Measurements from ENCODE around the gene TEX14.
"Not testable (repeated sequence)": the region's sequence is repeated elsewhere in the genome, so short reads cannot be mapped to it uniquely, and the experiment has no call there.

The TEX14 gene

GRCh38 chr17:58614859-58615459, 76.9 kb downstream of the TEX14 start:
- in situ Hi-C loops (cut with MboI; ENCODE audit: low sequenced_read_pairs), result no loop called here

DNA sequence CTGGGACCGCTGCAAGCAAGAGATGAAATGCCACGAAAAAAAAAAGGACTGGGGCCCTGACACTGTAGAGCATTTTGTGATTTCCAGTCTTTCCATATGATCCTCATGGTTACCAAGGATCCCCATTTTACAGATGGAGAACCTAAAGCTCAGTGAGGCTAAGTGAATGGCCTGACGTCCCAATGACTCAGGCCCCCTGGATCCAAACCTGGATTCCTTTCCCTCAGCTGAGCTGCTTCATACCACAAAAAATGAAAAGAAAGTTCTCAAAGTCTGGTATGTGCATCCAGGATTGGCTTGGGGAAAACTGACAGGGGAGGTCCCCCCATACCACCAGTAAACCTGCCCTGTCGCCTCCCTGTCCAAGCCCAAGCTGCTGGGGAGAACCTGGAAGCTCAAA, 80.5 kb downstream of the TEX14 start:
- in situ Hi-C loops (cut with MboI; ENCODE audit: low sequenced_read_pairs), result no loop called here

DNA sequence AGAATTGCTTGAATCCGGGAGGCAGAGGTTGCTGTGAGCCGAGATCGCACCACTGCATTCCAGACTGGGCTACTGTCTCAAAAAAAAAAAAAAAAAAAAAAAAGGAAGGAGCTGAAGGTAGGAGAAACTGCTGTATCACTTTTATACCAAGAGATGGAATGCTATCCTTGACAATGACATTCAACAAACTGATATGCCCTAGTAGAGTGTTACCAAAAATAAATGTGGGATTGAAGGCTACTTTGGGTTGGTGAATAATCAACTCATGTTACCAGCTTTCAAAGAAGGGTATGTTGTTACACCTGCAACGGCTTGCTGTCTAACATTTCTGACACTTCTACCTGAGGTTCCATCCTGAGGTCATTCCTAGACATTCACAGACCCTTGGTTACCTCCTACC, 84.9 kb downstream of the TEX14 start:
- in situ Hi-C loops (cut with MboI; ENCODE audit: low sequenced_read_pairs), result no loop called here

DNA sequence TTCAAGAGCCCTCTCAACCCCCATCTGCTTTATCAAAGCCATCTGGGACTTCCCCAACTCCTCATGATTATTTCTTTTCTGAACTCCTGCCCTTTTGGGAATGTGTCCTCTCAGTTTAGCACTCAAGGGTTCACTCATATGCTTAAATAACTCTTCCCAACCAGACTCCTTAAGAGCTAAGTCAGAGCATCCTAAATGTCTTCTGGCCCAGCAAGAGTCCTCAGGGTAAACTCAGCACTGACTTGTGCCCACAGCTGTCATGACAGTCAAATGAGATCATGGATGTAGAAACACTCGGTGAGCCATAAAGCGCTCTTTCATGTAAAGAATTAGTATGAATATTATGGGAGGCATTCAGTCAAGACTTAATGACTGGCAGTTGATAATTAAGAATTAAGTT, 85.9 kb downstream of the TEX14 start:
- in situ Hi-C loops (cut with MboI; ENCODE audit: low sequenced_read_pairs), result no loop called here

- in situ Hi-C loops (cut with MboI; ENCODE audit: low sequenced_read_pairs), result no loop called here
Measured at GRCh38 chr17:58605470-58605869, 86.4 kb downstream of the TEX14 start.

DNA sequence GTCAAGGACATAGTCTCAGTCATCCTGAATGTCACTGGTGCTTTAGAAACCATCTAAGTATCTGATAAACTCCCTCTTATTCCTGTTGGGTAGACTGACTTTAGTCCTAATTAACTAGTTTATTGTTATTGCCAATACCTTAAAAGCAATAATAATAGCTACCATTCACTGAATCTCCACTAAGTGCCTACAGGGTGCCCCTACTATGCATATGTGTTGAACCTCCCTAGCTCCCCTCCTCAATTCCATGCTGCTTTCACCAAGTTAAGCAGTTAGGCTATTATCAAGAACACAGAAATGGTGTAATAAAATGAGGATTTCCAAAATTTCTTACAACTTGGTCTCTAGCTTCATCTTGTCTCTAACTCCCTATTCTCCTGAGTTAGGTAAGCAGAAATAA, 89.9 kb downstream of the TEX14 start:
- in situ Hi-C loops (cut with MboI; ENCODE audit: low sequenced_read_pairs), result no loop called here

DNA sequence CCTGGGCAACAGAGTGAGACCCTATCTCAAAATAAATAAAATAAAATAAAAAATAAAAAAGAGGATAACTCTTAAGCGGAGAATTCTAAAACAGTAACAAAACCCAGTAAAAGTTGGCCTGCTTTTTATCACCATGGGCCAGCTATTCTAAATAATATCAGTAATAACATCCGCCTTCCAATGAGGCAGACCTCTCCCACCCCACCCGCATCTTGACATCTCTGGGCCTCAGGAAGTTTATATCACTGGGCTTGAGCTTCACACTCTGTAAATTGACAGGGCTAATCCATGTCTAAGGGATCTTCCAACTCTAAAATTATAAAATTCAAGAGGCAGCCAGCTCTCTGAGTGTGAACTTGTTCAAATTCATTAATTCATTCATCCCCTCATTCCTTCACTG, 94.5 kb downstream of the TEX14 start:
- in situ Hi-C loops (cut with MboI; ENCODE audit: low sequenced_read_pairs), result no loop called here

GRCh38 chr17:58595194-58595792, 96.6 kb downstream of the TEX14 start:
- in situ Hi-C loops (cut with MboI; ENCODE audit: low sequenced_read_pairs), result no loop called here

- in situ Hi-C loops (cut with MboI; ENCODE audit: low sequenced_read_pairs), result no loop called here
Measured at GRCh38 chr17:58593123-58593522, 98.7 kb downstream of the TEX14 start.

GRCh38 chr17:58591455-58591854, 100.4 kb downstream of the TEX14 start:
- in situ Hi-C loops (cut with MboI; ENCODE audit: low sequenced_read_pairs), result no loop called here

DNA sequence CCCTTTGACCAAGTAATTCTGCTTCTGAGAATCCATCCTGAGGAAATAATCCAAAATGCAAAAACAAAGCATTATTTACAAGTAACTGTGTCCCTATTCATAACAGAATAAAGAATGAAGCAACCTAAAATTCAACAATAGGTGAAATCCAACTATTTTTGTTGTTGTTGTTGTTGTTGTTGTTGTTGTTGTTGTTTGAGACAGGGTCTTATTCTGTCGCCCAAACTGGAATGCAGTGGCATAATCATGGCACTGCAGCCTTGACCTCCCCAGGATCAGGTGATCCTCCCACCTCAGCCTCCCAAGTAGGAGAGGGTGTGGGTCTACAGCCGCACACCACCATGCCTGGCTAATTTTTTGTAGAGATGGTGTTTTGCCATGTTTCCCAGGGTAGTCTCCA, 101.5 kb downstream of the TEX14 start:
- in situ Hi-C loops (cut with MboI; ENCODE audit: low sequenced_read_pairs), result no loop called here

DNA sequence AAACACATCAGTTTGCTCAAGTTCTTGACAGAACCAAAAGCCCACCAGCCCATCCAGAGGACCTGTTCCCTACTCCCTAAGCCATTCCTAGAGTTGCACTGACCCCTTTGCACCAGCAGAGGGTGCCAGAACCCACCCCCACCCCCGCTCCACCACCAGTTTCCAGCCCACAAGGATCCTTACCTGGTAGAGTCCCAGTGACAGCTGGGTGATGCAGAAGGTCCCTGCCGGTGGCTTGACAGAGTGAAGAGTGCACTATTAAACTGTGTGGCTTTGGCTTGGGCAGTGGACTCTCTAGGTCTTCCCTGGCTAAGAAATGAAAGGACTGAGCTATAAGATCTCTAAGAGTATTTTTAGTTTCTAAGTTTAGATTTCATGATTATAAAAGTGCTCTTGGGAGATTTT, 104.1 kb downstream of the TEX14 start:
- in situ Hi-C loops (cut with MboI; ENCODE audit: low sequenced_read_pairs), result no loop called here

DNA sequence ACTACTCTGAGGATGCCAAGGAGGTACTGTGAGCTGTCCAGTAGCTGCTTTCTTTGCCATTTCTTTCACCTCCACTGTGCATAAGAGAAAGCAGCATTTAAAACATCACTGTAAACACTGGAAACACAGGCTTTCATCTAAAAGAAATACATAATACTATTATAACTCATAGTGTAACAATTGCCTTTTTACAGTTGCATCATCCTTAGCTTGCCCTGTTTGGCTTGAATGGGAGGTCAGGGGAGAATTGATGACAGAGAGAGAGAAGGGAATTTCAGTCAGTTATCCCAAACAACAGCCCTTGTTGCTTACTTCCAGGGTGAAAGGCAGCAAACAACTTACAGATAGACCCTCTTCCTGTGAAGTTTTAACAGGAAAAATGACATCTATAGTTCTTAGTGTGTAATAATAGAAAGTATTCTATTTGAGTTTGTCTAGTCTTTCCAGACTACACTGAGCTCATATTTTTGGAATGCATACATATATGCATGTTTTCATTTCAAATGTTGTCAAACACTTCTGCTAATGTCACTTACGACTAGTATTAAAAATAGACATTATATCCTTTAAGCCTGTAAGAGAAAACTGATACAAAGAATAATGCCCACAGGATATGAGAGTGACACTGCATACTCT, 105.7 kb downstream of the TEX14 start:
- in situ Hi-C loops (cut with MboI; ENCODE audit: low sequenced_read_pairs), result no loop called here

DNA sequence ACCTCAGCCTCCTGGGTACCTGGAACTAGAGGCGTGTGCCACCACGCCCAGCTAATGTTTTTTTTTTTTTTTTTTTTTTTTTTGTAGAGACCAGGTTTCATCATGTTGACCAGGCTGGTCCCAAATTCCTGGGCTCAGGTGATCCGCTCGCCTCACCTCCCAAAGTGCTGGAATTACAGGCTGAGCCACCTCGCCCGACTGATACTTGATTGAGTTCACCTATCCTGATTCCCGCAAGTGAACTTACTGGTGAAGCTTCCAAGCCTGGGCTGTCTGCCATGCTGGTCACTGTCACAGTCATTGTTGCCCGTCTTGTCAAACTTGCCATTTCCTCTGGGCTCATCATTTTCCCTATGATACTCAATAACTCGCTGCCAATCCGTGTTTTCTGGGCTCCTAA, 106.3 kb downstream of the TEX14 start:
- in situ Hi-C loops (cut with MboI; ENCODE audit: low sequenced_read_pairs), result no loop called here

- in situ Hi-C loops (cut with MboI; ENCODE audit: low sequenced_read_pairs), result no loop called here
Measured at GRCh38 chr17:58583486-58583885, 108.4 kb downstream of the TEX14 start.

GRCh38 chr17:58582718-58583117, 109.1 kb downstream of the TEX14 start:
- in situ Hi-C loops (cut with MboI; ENCODE audit: low sequenced_read_pairs), result not testable (repeated sequence)

- in situ Hi-C loops (cut with MboI; ENCODE audit: low sequenced_read_pairs), result no loop called here
Measured at GRCh38 chr17:58580671-58581070, 111.2 kb downstream of the TEX14 start.

DNA sequence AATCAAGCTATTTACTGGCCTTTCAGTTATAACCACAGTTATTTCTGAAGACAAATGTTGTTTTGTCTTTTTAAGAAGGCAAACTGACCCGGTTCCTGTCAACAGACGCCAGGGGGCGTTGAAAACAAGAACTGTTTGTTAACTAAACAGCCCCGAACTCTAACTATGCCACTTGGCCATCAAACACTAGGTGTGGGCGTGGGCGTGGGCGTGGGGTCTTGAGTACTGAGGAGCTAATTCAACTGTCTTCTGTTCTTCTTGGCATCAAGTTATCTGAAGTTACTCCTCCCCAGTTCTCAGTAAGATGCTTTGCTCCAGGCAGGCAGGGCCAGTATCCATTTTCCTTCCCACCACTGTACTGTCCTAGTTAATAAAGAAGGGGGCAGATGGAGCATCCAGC, 114.1 kb downstream of the TEX14 start:
- in situ Hi-C loops (cut with MboI; ENCODE audit: low sequenced_read_pairs), result no loop called here

DNA sequence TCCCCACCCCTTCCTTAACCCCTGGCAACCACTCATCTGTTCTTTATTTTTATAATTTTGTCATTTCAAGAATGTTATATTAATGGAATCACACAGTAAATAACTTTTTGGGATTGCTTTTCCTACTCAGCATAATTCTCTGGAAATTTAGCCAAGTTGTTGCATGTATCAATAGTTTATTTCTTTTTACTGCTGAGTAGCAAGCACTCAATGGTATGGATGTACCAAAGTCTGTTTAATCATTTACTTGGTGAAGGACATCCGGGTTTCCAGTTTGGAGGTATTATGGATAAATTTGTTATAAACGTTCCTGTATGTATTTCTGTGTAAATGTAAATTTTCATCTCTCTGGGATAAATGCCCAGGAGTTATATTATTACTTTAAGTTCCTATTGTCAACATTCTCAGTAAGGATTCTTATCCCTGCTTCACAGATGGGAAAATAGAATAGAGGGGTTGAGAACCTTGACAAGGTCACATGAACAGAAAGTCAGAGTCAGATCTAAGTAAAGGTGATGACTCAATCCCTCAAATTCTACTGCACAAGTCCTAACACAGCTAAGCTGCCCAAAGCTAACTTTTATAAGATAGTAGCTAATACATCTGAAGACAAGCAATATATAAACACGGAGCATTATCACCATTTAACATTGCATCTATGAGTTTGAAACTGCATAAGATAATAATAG, 115.0 kb downstream of the TEX14 start:
- in situ Hi-C loops (cut with MboI; ENCODE audit: low sequenced_read_pairs), result no loop called here

DNA sequence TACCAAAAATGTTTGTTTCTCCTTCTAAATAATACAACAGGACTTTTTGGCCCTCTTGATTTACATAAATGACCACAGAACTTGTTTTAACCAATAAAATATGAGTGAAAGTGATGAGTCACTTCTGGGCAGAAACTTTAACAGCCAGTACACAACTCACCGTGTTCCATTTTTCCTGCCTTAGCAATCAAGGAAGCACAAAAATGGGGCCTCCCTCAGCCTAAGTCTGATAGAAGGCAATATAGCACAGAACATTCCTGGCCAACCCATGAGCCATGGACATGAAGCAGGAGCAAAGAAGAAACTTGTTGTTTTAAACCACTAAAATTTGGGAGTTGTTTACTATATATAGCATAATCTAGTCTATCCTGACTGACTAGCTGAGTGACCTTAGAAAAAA, 116.3 kb downstream of the TEX14 start:
- in situ Hi-C loops (cut with MboI; ENCODE audit: low sequenced_read_pairs), result no loop called here

DNA sequence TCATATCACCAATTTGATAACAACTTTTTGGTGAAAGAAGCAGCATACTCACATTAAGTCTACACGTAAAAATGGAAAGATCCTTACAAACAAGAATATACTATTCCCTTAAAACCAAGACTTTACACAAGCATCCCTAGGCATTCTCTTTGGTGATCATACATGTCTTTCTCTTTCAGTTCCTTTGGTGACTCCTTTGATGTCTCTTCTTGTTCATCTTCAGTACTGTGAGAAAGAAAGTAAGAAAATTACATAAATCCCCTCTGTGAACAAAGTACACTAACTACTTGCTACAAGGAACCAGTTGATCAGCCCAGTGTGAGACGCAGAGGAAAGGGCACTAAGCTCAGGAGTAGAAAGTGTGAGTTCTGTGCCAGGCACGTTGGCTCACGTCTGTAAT, 117.8 kb downstream of the TEX14 start:
- in situ Hi-C loops (cut with MboI; ENCODE audit: low sequenced_read_pairs), result no loop called here

GRCh38 chr17:58572846-58573245, 119.0 kb downstream of the TEX14 start:
- in situ Hi-C loops (cut with MboI; ENCODE audit: low sequenced_read_pairs), result no loop called here

All from HL-60/S4 (cell line).